Lung (tissue), 12 donors: ENCODE results near the gene ARHGEF38. TPM values are rescaled to one million over a fixed set of nuclear protein-coding genes. Genes with fewer than 3 reads are reported as not detected.
"Not testable (repeated sequence)": the region's sequence is repeated elsewhere in the genome, so short reads cannot be mapped to it uniquely, and the experiment has no call there.

Experiments
- ATAC-seq: fragments of 200-7000 bp; cut with Tn5 transposase; one replicate; pipeline ENCODE4 v1.9.1; 2020; ENCODE audit warnings: moderate number of reproducible peaks; ENCODE audit not compliant: insufficient read depth, low FRiP score
- DNase-seq, 3 donors: peaks; one replicate each; pipeline ENCODE4 v3.0.0-alpha.2; 2013 to 2017
- H3K27ac ChIP-seq, 2 donors: one replicate each; pipeline ENCODE4 v1.5.1; 2013; ENCODE audit warnings: mild to moderate bottlenecking in 2 of 2, moderate library complexity in 2 of 2, control low read depth in 1 of 2, inconsistent platforms in 1 of 2, low read depth in 1 of 2, low read length in 1 of 2
- H3K27me3 ChIP-seq, 3 donors: one replicate each; pipeline ENCODE4 v1.5.1; 2013; ENCODE audit warnings: low read length in 2 of 3; ENCODE audit not compliant: control insufficient read depth in 3 of 3, insufficient read depth in 3 of 3
- H3K36me3 ChIP-seq, 4 donors: one replicate each; pipeline ENCODE4 v1.5.1; 2013; ENCODE audit warnings: low read length in 4 of 4, mild to moderate bottlenecking in 1 of 4, moderate library complexity in 1 of 4; ENCODE audit not compliant: control insufficient read depth in 4 of 4, insufficient read depth in 4 of 4
- H3K4me1 ChIP-seq, 5 donors: one replicate each; pipeline ENCODE4 v1.5.1; 2013; ENCODE audit warnings: low read length in 5 of 5, mild to moderate bottlenecking in 2 of 5, moderate library complexity in 1 of 5; ENCODE audit not compliant: control insufficient read depth in 5 of 5, insufficient read depth in 5 of 5
- H3K4me3 ChIP-seq: one replicate; pipeline ENCODE4 v1.5.1; 2013; ENCODE audit warnings: mild to moderate bottlenecking, control low read depth, moderate library complexity
- H3K9ac ChIP-seq, 2 donors: one replicate each; pipeline ENCODE4 v1.5.1; 2013; ENCODE audit warnings: low read length in 2 of 2, control low read depth in 1 of 2; ENCODE audit not compliant: insufficient read depth in 1 of 2
- H3K9me3 ChIP-seq, 4 donors: one replicate each; pipeline ENCODE4 v1.5.1; 2013; ENCODE audit warnings: low read length in 3 of 4, mild to moderate bottlenecking in 1 of 4, moderate library complexity in 1 of 4; ENCODE audit not compliant: control insufficient read depth in 4 of 4, insufficient read depth in 3 of 4
- CTCF ChIP-seq: IDR thresholded peaks from 2 replicates; pipeline ENCODE4 v1.5.1; 2012; ENCODE audit warnings: mild to moderate bottlenecking; ENCODE audit errors: control extremely low read depth, extremely low read depth
- WGBS, 2 donors: extraction: QIAGEN DNeasy Blood & Tissue Kit; methylation state at CpG; one replicate each; pipeline ENCODE4 v1.1.7; 2013; 5-methylcytosine and 5-hydroxymethylcytosine counted together
- polyA plus RNA-seq, 2 donors: library from polyadenylated mRNA; stranded (reverse); fragments of 200-250 nt; gene quantifications; one replicate each; pipeline ENCODE4 v1.2.1, GENCODE V29; 2013
- total RNA-seq, 2 donors: library from RNA; depleted of rRNA in 1 of 2; stranded (reverse); fragments of >200 nt in 1 of 2; gene quantifications; one replicate each; pipeline ENCODE4 v1.2.1, GENCODE V29; 2014 to 2021
- donor health status: control.
- donor health status: control.
- donor health status: Bipolar disorder and iron deficiency.
- donor health status: healthy.
- donor health status: DM: yes; HTN: yes; CAD: no.

The ARHGEF38 gene
- total and polyA plus RNA-seq, 4 donors: 2.0 to 55.0 (median 14.8) TPM

- Histone ChIP-seq H3K9me3 (no peaks in the 10 kb centered on the region), H3K4me3 (no peak overlapping the region), H3K27ac (no peak overlapping the region), H3K4me1 (peaks cover 0 to 6% (median 2%) of the 10 kb centered on the region in 5 donors), H3K9ac (no peak overlapping the region), H3K36me3 (peaks cover 4 to 13% (median 6%) of the 10 kb centered on the region in 4 donors), H3K27me3 (no peaks in the 10 kb centered on the region)
- no peak for ATAC-seq
- TF ChIP-seq CTCF: no peak
- no peak for DNase-seq
- WGBS, 2 donors: 66 to 76% methylated on average over 2 of the region's 2 CpGs
These were observed 126.8 kb downstream of the ARHGEF38 start for GRCh38 chr4:105679186-105679585.

- peak; percentile 75 for ATAC-seq
- Histone ChIP-seq H3K4me1 (peaks cover 0 to 6% (median 2%) of the 10 kb centered on the region in 5 donors), H3K4me3 (no peak overlapping the region), H3K9me3 (no peaks in the 10 kb centered on the region), H3K36me3 (peaks cover 4 to 15% (median 6%) of the 10 kb centered on the region in 4 donors), H3K9ac (no peak overlapping the region), H3K27me3 (no peaks in the 10 kb centered on the region), H3K27ac (peak overlapping the region in 1 of 2 donors; percentile 57)
- 49 to 74% methylated on average over 4 of the region's 4 CpGs for WGBS, 2 donors
- no peak for TF ChIP-seq CTCF
- DNase-seq: peak; percentile 63 to 87 (median 70)
These were observed 130.6 kb downstream of the ARHGEF38 start for GRCh38 chr4:105683038-105683437.

- no peak for ATAC-seq
- Histone ChIP-seq H3K9me3 (no peaks in the 10 kb centered on the region), H3K9ac (no peak overlapping the region), H3K4me3 (no peak overlapping the region), H3K4me1 (peaks cover 0 to 6% (median 2%) of the 10 kb centered on the region in 5 donors), H3K36me3 (peaks cover 4 to 23% (median 15%) of the 10 kb centered on the region in 4 donors), H3K27ac (no peak overlapping the region), H3K27me3 (no peaks in the 10 kb centered on the region)
- TF ChIP-seq CTCF: no peak
- no peak for DNase-seq
- WGBS, 2 donors: 97 to 99% methylated on average over 2 of the region's 2 CpGs
These were observed 134.2 kb downstream of the ARHGEF38 start for GRCh38 chr4:105686571-105686970.

GRCh38 chr4:105694812-105695211, 142.4 kb downstream of the ARHGEF38 start:
- not testable (repeated sequence) for DNase-seq, H3K4me3 ChIP-seq, ATAC-seq, H3K9me3 ChIP-seq, H3K27ac ChIP-seq, H3K9ac ChIP-seq, H3K27me3 ChIP-seq, H3K4me1 ChIP-seq
- H3K36me3 ChIP-seq: peaks cover 4 to 17% (median 15%) of the 10 kb centered on the region in 4 donors
- WGBS, 2 donors: 96 to 97% methylated on average over 5 of the region's 5 CpGs

- not testable (repeated sequence) for H3K27me3 ChIP-seq, H3K27ac ChIP-seq, H3K4me3 ChIP-seq, DNase-seq, H3K4me1 ChIP-seq, H3K9me3 ChIP-seq, H3K9ac ChIP-seq, ATAC-seq
- 91 to 97% methylated on average over 8 of the region's 8 CpGs for WGBS, 2 donors
- H3K36me3 ChIP-seq: peaks cover 4 to 19% (median 14%) of the 10 kb centered on the region in 4 donors
These were observed 143.4 kb downstream of the ARHGEF38 start for GRCh38 chr4:105695832-105696231.
